A673 (cell line): ENCODE results near the gene TEX54. TPM values are rescaled to one million over a fixed set of nuclear protein-coding genes. Genes with fewer than 3 reads are reported as not detected.
A peak's percentile ranks its signal among the peaks of the same experiment; 100 is the strongest.

Experiments used
- BruUV-seq: library from RNA; stranded (reverse); fragments of 400-500 nt; replicated peaks from 2 replicates; lab custom pipeline; 2021; lab: Mats Ljungman, UMichigan
- CTCF ChIA-PET: fragments of 300-600 bp; sonication (Branson Sonifier 250); formaldehyde crosslinking; loops from one replicate; lab custom pipeline; 2022; ENCODE audit warnings: antibody characterized with exemption; lab: Charles Lee
- POLR2A ChIA-PET: fragments of 300-600 bp; sonication (Branson Sonifier 250); formaldehyde crosslinking; loops from one replicate; lab custom pipeline; 2022; ENCODE audit warnings: antibody characterized with exemption; ENCODE audit not compliant: low non-redundant PET; lab: Charles Lee
- DNase-seq: peaks from one replicate; pipeline ENCODE4 v3.0.0-alpha.2; 2015; ENCODE audit warnings: low spot score
- H3K27ac ChIP-seq: fragments of 200-600 bp; sonication (generic); 2 replicates; pipeline ENCODE4 v1.5.1; 2016; ENCODE audit warnings: mixed run types, low read depth, mild to moderate bottlenecking, mixed read lengths, antibody characterized with exemption, low read length; ENCODE audit not compliant: poor library complexity, severe bottlenecking
- H3K27me3 ChIP-seq: fragments of 200-600 bp; sonication (generic); replicated peaks from 2 replicates; pipeline ENCODE4 v1.6.1; 2017; ENCODE audit warnings: mixed run types, low read depth, mild to moderate bottlenecking, mixed read lengths, antibody characterized with exemption, low read length; ENCODE audit not compliant: insufficient read depth, poor library complexity
- H3K36me3 ChIP-seq: fragments of 200-600 bp; sonication (generic); 2 replicates; pipeline ENCODE4 v1.6.1; 2016; ENCODE audit warnings: mixed run types, mild to moderate bottlenecking, mixed read lengths, antibody characterized with exemption, low read length; ENCODE audit not compliant: insufficient read depth, poor library complexity, severe bottlenecking
- H3K4me1 ChIP-seq: fragments of 200-600 bp; sonication (generic); 2 replicates; pipeline ENCODE4 v1.6.1; 2017; ENCODE audit warnings: mixed run types, mild to moderate bottlenecking, mixed read lengths, antibody characterized with exemption, low read length; ENCODE audit not compliant: insufficient read depth, poor library complexity, severe bottlenecking
- H3K4me3 ChIP-seq: fragments of 200-600 bp; sonication (generic); 2 replicates; pipeline ENCODE4 v1.5.1; 2016; ENCODE audit warnings: low read depth, mixed run types, mild to moderate bottlenecking, mixed read lengths, low read length; ENCODE audit not compliant: poor library complexity, severe bottlenecking
- H3K9me3 ChIP-seq: fragments of 200-600 bp; sonication (generic); 2 replicates; pipeline ENCODE4 v1.6.1; 2016; ENCODE audit warnings: mixed run types, low read depth, mild to moderate bottlenecking, mixed read lengths, antibody characterized with exemption, low read length; ENCODE audit not compliant: poor library complexity, severe bottlenecking
- CTCF ChIP-seq: fragments of 300-800, 200-600 bp; sonication (generic); conservative IDR thresholded peaks from 2 replicates; pipeline ENCODE4 v1.5.1; 2017; ENCODE audit warnings: low read depth, mild to moderate bottlenecking, antibody characterized with exemption, low read length, moderate library complexity, mixed read lengths
- EZH2 ChIP-seq: fragments of 200-600 bp; sonication (generic); IDR thresholded peaks from 2 replicates; pipeline ENCODE4 v1.6.1; 2017; ENCODE audit warnings: borderline replicate concordance, low read depth, mild to moderate bottlenecking, mixed read lengths, antibody characterized with exemption, low read length; ENCODE audit not compliant: poor library complexity, severe bottlenecking
- intact Hi-C: fragments of 100-400 bp; cut with micrococcal nuclease; formaldehyde crosslinking; loops from one replicate; pipeline ENCODE4 v1.10.0; 2022; ENCODE audit not compliant: unreplicated experiment
- total RNA-seq: library from RNA; stranded (reverse); gene quantifications from 2 replicates; pipeline ENCODE4 v1.2.3, GENCODE V29; 2021

TEX54 gene
- total RNA-seq, 1 experiment from 2014 or later = 0.77 TPM

DNA sequence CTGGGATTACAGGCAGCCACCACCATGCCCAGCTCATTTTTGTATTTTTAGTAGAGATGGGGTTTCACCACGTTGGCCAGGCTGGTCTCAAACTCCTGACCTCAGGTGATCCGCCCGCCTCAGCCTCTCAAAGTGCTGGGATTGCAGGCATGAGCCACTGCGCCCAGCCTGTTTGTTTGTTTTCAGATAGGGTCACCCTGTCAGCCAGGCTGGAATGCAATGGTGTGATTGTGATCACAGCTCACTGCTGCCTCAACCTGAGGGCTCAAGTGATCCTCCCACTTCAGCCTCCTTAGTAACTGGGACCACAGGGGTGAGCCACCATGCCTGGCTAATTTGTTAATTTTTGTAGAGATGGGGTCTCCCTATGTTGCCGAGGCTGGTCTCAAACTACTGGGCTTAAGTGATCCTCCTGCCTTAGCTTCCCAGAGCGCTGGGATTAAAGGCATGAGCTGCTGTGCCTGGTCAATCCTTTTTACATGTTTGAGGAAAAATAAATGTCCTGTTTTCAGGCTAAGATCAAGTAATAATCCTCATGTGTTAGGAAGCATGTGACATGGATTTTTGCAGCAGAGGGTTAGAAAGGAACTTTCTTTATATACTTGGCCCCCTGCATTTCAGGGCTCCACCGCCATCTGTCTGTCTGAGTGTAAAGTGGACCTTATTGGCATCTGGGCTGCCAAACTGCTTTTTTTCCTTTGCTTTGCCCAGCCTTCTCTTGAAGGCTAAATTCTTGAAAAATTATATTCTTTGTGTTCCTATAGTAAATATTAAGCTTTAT is 43.2 kb upstream of the TEX54 start:
- POLR2A ChIA-PET = no interaction called here
- DNase-seq = no peak
- peak overlapping the region; percentile 24 for H3K27ac ChIP-seq
- peaks cover 14% of the 10 kb centered on the region for H3K4me1 ChIP-seq
- peaks cover 40% of the 10 kb centered on the region for H3K36me3 ChIP-seq
- CTCF ChIA-PET = no interaction called here
- intact Hi-C loops = no loop called here
- no peaks in the 10 kb centered on the region for H3K27me3 ChIP-seq
- no peaks in the 10 kb centered on the region for H3K9me3 ChIP-seq
- TF ChIP-seq CTCF (no peak), EZH2 (no peak)
- H3K4me3 ChIP-seq = no peak overlapping the region
- no TSS peak for BruUV-seq

DNA sequence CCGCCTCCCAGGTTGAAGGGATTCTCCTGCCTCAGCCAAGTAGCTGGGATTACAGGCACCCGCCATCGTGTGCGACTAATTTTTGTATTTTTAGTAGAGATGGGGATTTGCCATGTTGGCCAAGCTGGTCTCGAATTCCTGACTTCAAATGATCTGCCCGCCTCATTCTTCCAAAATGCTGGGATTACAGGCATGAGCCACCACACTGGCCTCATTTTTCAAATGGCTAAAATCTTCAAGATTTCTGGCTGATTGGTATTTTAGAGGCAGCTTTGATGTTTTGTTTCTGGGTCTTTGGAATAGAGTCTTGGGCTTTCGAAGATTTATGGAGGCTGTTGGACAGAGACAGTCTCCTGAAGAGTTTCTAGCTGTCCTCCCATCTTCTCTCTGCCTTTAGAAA is 42.2 kb upstream of the TEX54 start:
- Histone ChIP-seq H3K36me3 (peaks cover 46% of the 10 kb centered on the region), H3K27ac (no peak overlapping the region), H3K4me3 (no peak overlapping the region), H3K27me3 (no peaks in the 10 kb centered on the region), H3K4me1 (peaks cover 7% of the 10 kb centered on the region), H3K9me3 (no peaks in the 10 kb centered on the region)
- TF ChIP-seq CTCF (no peak), EZH2 (no peak)
- DNase-seq = no peak
- POLR2A ChIA-PET = interaction anchor here (0.6 kb wide), 2 partner anchors 24 to 81 kb away, joined by 5 to 9 read pairs; no protein-coding TSS in a partner anchor
- no TSS peak for BruUV-seq
- intact Hi-C loops = no loop called here
- CTCF ChIA-PET = no interaction called here

GRCh38 chr11:62865635-62866034 is 33.0 kb upstream of the TEX54 start:
- no peak for TF ChIP-seq CTCF
- Histone ChIP-seq H3K27ac (no peak overlapping the region), H3K4me3 (no peak overlapping the region), H3K4me1 (peaks cover 35% of the 10 kb centered on the region), H3K9me3 (no peaks in the 10 kb centered on the region), H3K27me3 (no peaks in the 10 kb centered on the region), H3K36me3 (peaks cover 21% of the 10 kb centered on the region)
- CTCF ChIA-PET = interaction anchor here (0.6 to 0.7 kb wide), 3 partner anchors 18 to 189 kb away, joined by 5 to 8 read pairs (median 7); no protein-coding TSS in a partner anchor
- no peak for DNase-seq
- POLR2A ChIA-PET = interaction anchor here (0.6 kb wide), 1 partner anchor 124 kb away, joined by 9 read pairs; no protein-coding TSS in a partner anchor
- intact Hi-C loops = no loop called here
- no TSS peak for BruUV-seq
